Esophagus muscularis mucosa (tissue), 4 donors: ENCODE measurements around the gene TRIM43. TPM values are rescaled to one million over a fixed set of nuclear protein-coding genes. Genes with fewer than 3 reads are reported as not detected.
"Not testable (repeated sequence)": the region's sequence is repeated elsewhere in the genome, so short reads cannot be mapped to it uniquely, and the experiment has no call there.

Experiments
- DNase-seq: peaks from one replicate; pipeline ENCODE4 v3.0.0-alpha.2; 2017; ENCODE audit errors: extremely low spot score
- H3K27ac ChIP-seq, 4 donors: fragments of 200-600 bp; sonication (generic); replicated peaks in 1 of 4; 1 replicate in 3 of 4; 2 replicates in 1 of 4; pipeline ENCODE4 v1.5.1; 2016 to 2019; ENCODE audit warnings: mild to moderate bottlenecking in 1 of 4
- H3K27me3 ChIP-seq, 4 donors: fragments of 200-600 bp; sonication (generic); one replicate each; pipeline versions ENCODE4 v1.5.1 to v1.6.0; 2016 to 2019
- H3K36me3 ChIP-seq, 4 donors: fragments of 200-600 bp; sonication (generic); one replicate each; pipeline ENCODE4 v1.5.1; 2016 to 2019
- H3K4me1 ChIP-seq, 4 donors: fragments of 200-600 bp; sonication (generic); one replicate each; pipeline ENCODE4 v1.5.1; 2016 to 2019
- H3K4me3 ChIP-seq, 4 donors: fragments of 200-600 bp; sonication (generic); 1 replicate in 2 of 4; 2 replicates in 2 of 4; pipeline ENCODE4 v1.5.1; 2016 to 2019; ENCODE audit warnings: mild to moderate bottlenecking in 4 of 4, moderate library complexity in 1 of 4
- H3K9me3 ChIP-seq, 4 donors: fragments of 200-600 bp; sonication (generic); 1 replicate in 3 of 4; 2 replicates in 1 of 4; pipeline ENCODE4 v1.5.1; 2016 to 2019
- CTCF ChIP-seq, 3 experiments: fragments of 200-600 bp in 2 of 3; fragments of 450-650 bp in 1 of 3; sonication (generic) in 2 of 3; IDR thresholded peaks; one replicate each; pipeline ENCODE4 v1.5.1; 2017 to 2019; ENCODE audit warnings: antibody characterized with exemption in 3 of 3, mild to moderate bottlenecking in 2 of 3, moderate library complexity in 1 of 3
- EP300 ChIP-seq: sonication (generic); formaldehyde crosslinking; IDR thresholded peaks from one replicate; pipeline ENCODE4 v1.6.1; 2017; ENCODE audit warnings: antibody characterized with exemption
- POLR2A ChIP-seq: fragments of 450-650 bp; IDR thresholded peaks from one replicate; pipeline ENCODE4 v1.6.1; 2017; ENCODE audit warnings: antibody characterized with exemption, moderate library complexity, mild to moderate bottlenecking, low read depth
- POLR2AphosphoS5 ChIP-seq, 2 donors: sonication (generic); formaldehyde crosslinking; IDR thresholded peaks; one replicate each; pipeline ENCODE4 v1.6.1; 2017; ENCODE audit warnings: antibody characterized with exemption in 2 of 2
- WGBS: methylation state at CpG from one replicate; pipeline ENCODE4 v1.1.5; 2018; 5-methylcytosine and 5-hydroxymethylcytosine counted together
- intact Hi-C: fragments of 100-400 bp; cut with DNase I; formaldehyde crosslinking; loops from one replicate; pipeline ENCODE4 v1.15.1; 2023
- total RNA-seq, 4 donors: library from RNA; depleted of rRNA; stranded (reverse); fragments of >200 nt; gene quantifications; one replicate each; pipeline versions ENCODE4 v1.1.0 to v1.2.1, GENCODE V29; 2016

TRIM43 gene
- total RNA-seq, result not detected

GRCh38 chr2:95591701-95592100, at the start of gene TRIM43:
Gene TRIM43 (plus strand): TSS chr2:95592001. CDS start chr2:95594024, 2,023 bp downstream.
- H3K4me3 ChIP-seq, H3K36me3 ChIP-seq, DNase-seq, H3K9me3 ChIP-seq, H3K4me1 ChIP-seq, intact Hi-C loops, H3K27ac ChIP-seq, H3K27me3 ChIP-seq: not testable (repeated sequence)
- 92% methylated on average over 2 of the region's 4 CpGs for WGBS

- no peaks in the 10 kb centered on the region for H3K4me1 ChIP-seq
- TF ChIP-seq CTCF (IDR thresholded peaks at IDR 0.05) (no peak), EP300 (no peak), POLR2A (no peak), POLR2AphosphoS5 (IDR thresholded peaks at IDR 0.05) (no peak)
- 72% methylated on average over 17 of the region's 17 CpGs for WGBS
Observed at GRCh38 chr2:95551055-95551568, 40.7 kb upstream of the TRIM43 start.

GRCh38 chr2:95552911-95553310, 38.9 kb upstream of the TRIM43 start:
- peaks cover 0 to 19% (median 0%) of the 10 kb centered on the region in 4 donors for H3K27me3 ChIP-seq
- no peaks in the 10 kb centered on the region for H3K36me3 ChIP-seq
- no peak overlapping the region for H3K4me3 ChIP-seq
- H3K27ac ChIP-seq, result no peak overlapping the region
- no peaks in the 10 kb centered on the region for H3K9me3 ChIP-seq
- intact Hi-C loops, result no loop called here
- TF ChIP-seq POLR2AphosphoS5 (IDR thresholded peaks at IDR 0.05) (no peak), EP300 (no peak), CTCF (IDR thresholded peaks at IDR 0.05) (no peak), POLR2A (no peak)
- no peak for DNase-seq
- 29% methylated on average over 2 of the region's 2 CpGs for WGBS
- no peaks in the 10 kb centered on the region for H3K4me1 ChIP-seq

More at GRCh38 chr2:95551055-95551568, 40.7 kb upstream of the TRIM43 start:
- DNase-seq, result no peak
- Histone ChIP-seq H3K9me3 (no peaks in the 10 kb centered on the region), H3K27me3 (peaks cover 0 to 19% (median 0%) of the 10 kb centered on the region in 4 donors), H3K4me3 (no peak overlapping the region), H3K36me3 (no peaks in the 10 kb centered on the region), H3K27ac (no peak overlapping the region)
- intact Hi-C loops, result no loop called here

GRCh38 chr2:95569170-95569569, 22.6 kb upstream of the TRIM43 start:
- TF ChIP-seq POLR2A (no peak), CTCF (IDR thresholded peaks at IDR 0.05) (no peak), POLR2AphosphoS5 (IDR thresholded peaks at IDR 0.05) (no peak), EP300 (no peak)
- WGBS, result 64% methylated on average over 2 of the region's 2 CpGs

GRCh38 chr2:95573866-95574265, 17.9 kb upstream of the TRIM43 start:
- H3K9me3 ChIP-seq, result no peaks in the 10 kb centered on the region
- intact Hi-C loops, result no loop called here
- no peak for TF ChIP-seq CTCF (IDR thresholded peaks at IDR 0.05)
- no peaks in the 10 kb centered on the region for H3K36me3 ChIP-seq
- no peak overlapping the region for H3K27ac ChIP-seq
- no peak for DNase-seq
- H3K4me1 ChIP-seq, result no peaks in the 10 kb centered on the region
- H3K4me3 ChIP-seq, result no peak overlapping the region
- H3K27me3 ChIP-seq, result peaks cover 0 to 4% (median 0%) of the 10 kb centered on the region in 4 donors
- 92% methylated on average over 2 of the region's 2 CpGs for WGBS

More at GRCh38 chr2:95569170-95569569, 22.6 kb upstream of the TRIM43 start:
- intact Hi-C loops, result no loop called here
- H3K4me1 ChIP-seq, result no peaks in the 10 kb centered on the region
- no peak overlapping the region for H3K4me3 ChIP-seq
- H3K27me3 ChIP-seq, result peaks cover 0 to 11% (median 0%) of the 10 kb centered on the region in 4 donors
- no peaks in the 10 kb centered on the region for H3K9me3 ChIP-seq
- H3K27ac ChIP-seq, result no peak overlapping the region
- H3K36me3 ChIP-seq, result no peaks in the 10 kb centered on the region
- DNase-seq, result no peak
